GM12891 (cell line): ENCODE results near the gene SLC41A2.
"Not testable (repeated sequence)": the region's sequence is repeated elsewhere in the genome, so short reads cannot be mapped to it uniquely, and the experiment has no call there.

Experiments
- DNase-seq: peaks from one replicate; pipeline ENCODE4 v3.0.0; 2011; ENCODE audit warnings: low spot score; ENCODE audit not compliant: insufficient read length
- FAIRE-seq: peaks from 2 replicates; lab custom pipeline; 2011; peaks lifted over from hg19 to GRCh38; lab: Jason Lieb, UNC
- PAX5 ChIP-seq: IDR thresholded peaks from 2 replicates; pipeline ENCODE4 v1.6.1; 2011; ENCODE audit warnings: low read length, moderate library complexity, mild to moderate bottlenecking; ENCODE audit not compliant: insufficient read depth, severe bottlenecking
- POLR2A ChIP-seq: IDR thresholded peaks from 2 replicates; pipeline ENCODE4 v1.6.1; 2011; ENCODE audit warnings: low read depth, low read length, control low read depth
- POLR2AphosphoS5 ChIP-seq: IDR thresholded peaks from 2 replicates; pipeline ENCODE4 v1.6.1; 2011; ENCODE audit warnings: low read depth, low read length, control low read depth
- POU2F2 ChIP-seq: IDR thresholded peaks from 2 replicates; pipeline ENCODE4 v1.6.1; 2011; ENCODE audit warnings: low read depth, mild to moderate bottlenecking, control low read depth, low read length, moderate library complexity
- SPI1 ChIP-seq: IDR thresholded peaks from 2 replicates; pipeline ENCODE4 v1.6.1; 2011; ENCODE audit warnings: low read depth, low read length, control low read depth
- TAF1 ChIP-seq: IDR thresholded peaks from 2 replicates; pipeline ENCODE4 v1.6.1; 2011; ENCODE audit warnings: low read depth, low read length, control low read depth

The SLC41A2 gene

DNA sequence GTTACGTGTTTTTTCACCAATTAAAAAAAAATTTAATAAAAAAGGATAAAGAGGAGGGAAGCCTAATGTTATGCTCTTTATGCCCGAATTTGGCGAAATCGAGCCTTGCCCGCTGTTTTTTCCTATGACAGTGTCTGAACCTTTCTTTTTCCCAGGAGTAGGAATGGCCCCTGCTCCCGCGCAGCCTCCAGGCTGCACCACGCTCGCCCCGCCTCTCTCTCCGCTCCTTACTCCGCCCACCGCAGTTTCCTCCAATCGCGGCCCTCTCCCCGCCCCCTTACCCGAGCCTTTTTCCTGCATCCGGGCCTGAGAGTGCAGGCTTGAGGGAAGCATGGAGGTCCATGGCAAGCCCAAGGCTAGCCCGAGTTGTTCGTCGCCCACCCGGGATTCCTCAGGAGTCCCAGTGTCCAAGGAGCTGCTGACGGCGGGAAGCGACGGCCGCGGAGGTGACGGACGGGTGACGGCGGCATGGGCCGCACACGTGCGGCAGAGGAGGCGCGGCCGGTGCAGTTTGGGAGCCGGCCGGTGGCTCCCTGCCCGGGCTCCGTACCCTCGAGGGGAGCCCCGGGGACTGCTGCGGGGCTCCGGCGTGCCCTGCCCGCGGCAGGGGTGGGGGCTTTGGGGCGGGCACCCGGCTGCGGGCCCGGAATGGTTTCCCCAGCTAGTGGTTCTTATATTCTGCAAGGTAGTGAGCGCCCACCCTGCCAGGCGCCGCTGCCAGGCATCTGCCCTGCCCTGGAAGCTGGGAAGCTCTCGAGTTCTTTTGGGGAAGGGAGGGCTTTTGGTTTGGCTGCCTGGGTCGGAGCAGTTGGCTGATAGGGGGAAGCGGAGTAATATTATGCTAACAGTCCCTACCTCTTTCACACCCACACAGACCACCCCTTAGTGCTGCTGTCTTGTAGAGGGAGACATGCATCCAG, 28.2 kb upstream of the SLC41A2 start, which contains the start of gene NOPCHAP1:
Gene NOPCHAP1 (plus strand): TSS at position 295 of the 920 bp plus-strand sequence. CDS start 37 bp downstream, at position 332.
- DNase-seq, result peak; percentile 79
- TF ChIP-seq PAX5 (no peak), POLR2AphosphoS5 (peak; percentile 60; the same call in 1 of the 2 replicates), POU2F2 (0 out of 2 replicates have a peak, but pooled peaks have one; percentile 35), TAF1 (peak; percentile 67), POLR2A (peak; percentile 64), SPI1 (no peak)
- FAIRE-seq, result peak; percentile 85

DNA sequence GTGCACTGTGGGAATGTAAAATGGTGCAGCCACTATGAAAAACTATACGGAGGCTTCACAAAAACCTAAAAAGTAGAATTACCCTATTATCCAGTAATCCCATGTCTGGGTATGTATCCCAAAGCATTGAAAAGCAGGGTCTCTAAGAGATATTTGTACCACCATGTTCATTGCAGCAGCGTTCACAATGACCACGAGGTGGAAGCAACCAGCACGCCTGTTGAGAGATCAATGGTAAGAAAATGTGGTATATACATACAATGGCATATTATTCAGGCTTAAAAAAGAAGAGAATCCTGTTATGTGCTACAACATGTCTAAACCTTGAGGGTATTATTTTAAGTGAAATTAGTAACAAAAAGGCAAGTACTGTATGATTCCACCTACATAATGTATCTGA, 27.1 kb upstream of the SLC41A2 start:
- TF ChIP-seq POLR2AphosphoS5, result no peak
- DNase-seq (no peak), FAIRE-seq (no peak)

DNA sequence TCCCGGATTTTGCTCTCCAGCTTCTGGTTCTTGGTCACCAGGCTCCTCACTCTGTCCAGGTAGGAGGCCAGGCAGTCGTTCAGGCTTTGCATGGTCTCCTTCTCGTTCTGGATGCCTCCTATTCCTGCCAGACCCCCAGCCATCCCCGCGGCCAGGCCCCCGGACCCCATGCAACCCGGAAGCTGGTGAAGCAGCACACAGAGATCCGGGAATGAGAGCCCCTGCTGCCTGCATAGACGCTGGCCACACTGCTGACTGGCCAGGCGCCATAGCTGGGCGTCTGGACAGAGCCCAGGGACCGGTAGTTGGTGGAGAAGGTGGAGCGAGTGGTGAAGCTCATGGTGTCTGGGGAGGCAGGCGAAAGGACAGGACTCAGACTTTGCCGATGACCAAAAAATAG, 19.6 kb upstream of the SLC41A2 start:
- FAIRE-seq, DNase-seq: not testable (repeated sequence)

DNA sequence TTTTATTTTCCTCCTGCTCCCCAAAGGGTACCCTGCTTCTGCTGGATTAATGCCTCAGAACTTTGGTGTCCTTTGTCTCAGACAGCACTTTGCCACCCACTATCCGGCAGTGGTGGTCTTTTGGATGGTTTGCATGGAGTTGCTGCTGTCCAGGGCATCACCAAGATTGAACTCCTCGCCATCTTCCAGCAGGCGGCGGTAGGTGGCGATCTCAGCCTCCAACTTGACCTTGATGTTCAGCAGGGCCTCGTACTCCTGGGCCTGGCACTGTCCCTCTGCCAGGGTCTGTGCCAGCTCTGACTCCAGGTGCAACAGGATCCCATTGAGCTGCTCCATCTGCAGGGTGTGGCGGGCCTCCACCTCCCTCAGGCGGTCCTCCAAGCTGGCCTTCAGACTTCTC, 18.6 kb upstream of the SLC41A2 start:
- TF ChIP-seq TAF1, result no peak
- TF ChIP-seq POU2F2, result no peak
- no peak for TF ChIP-seq PAX5
- no peak for TF ChIP-seq POLR2A
- TF ChIP-seq SPI1, result no peak
- TF ChIP-seq POLR2AphosphoS5, result no peak
- FAIRE-seq, result no peak
- no peak for DNase-seq

DNA sequence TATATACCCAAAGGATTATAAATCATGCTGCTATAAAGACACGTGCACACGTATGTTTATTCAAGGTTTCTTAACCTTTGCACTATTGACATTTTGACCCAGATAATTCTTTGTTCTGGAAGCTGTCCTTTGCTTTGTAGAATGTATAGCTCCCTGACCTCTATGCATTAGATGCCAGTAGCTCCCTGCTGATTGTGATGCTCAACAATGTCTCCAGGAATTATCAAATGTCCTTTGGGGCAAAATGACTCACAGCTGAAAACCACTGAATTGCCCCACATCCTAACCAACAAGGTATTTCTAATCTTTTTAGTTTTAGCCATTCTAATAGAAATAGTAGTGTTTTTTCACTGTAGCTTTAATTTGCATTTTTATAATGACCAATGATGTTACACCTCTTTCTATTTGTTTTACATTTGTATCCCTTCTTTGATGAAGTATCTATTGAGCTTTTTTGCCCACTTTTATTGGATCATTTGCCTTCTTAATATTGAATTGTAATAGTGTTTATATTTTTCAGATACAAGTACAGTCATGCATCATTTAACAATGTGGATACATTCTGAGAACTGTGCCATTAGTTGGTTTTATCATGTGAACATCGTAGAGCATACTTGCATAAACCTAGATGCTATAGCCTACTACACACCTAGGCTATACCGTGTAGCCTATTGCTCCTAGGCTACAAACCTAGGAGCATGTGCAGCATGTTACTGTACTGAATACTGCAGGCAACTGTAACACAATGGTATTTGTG, 17.7 kb upstream of the SLC41A2 start:
- peak; percentile 66 for FAIRE-seq
- DNase-seq, result no peak

DNA sequence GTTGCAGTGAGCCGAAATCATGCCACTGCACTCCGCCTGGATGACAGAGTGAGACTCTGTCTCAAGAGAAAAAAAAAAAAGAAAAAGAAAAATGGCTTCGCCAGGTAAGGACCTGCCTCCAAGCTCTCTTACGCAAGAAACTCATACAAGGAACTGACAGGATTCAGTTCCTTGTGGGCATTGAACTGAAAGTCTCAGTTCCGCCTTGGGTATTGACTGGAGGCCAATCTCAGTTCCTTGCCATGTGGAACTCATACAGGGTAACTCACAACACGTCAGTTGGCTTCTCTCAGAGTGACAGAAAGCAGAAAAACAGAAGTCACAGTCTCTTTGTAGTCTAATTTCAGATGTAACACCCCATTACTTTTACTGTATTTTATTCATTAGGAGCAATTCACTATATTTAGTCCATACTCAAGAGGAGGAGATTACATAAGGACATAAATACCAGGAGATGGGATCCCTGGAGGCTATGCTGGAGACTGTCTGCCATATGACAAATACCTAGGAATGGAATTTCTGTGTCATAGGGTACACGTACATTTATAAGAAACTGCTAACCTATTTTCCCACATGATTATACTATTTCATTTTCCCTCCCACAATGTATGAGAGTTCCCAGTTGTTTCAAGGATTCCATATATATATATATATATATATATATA, 16.7 kb upstream of the SLC41A2 start:
- FAIRE-seq, result peak; percentile 93
- TF ChIP-seq SPI1 (peak; percentile 98), POU2F2 (peak; percentile 49; the same call in 1 of the 2 replicates), POLR2A (no peak), TAF1 (no peak), POLR2AphosphoS5 (no peak), PAX5 (peak; percentile 45)
- peak; percentile 32 for DNase-seq

More for the DNA sequence above, 17.7 kb upstream of the SLC41A2 start:
- no peak for TF ChIP-seq POLR2A
- TF ChIP-seq SPI1, result no peak
- no peak for TF ChIP-seq POLR2AphosphoS5
- no peak for TF ChIP-seq POU2F2
- TF ChIP-seq PAX5, result no peak
- TF ChIP-seq TAF1, result no peak

DNA sequence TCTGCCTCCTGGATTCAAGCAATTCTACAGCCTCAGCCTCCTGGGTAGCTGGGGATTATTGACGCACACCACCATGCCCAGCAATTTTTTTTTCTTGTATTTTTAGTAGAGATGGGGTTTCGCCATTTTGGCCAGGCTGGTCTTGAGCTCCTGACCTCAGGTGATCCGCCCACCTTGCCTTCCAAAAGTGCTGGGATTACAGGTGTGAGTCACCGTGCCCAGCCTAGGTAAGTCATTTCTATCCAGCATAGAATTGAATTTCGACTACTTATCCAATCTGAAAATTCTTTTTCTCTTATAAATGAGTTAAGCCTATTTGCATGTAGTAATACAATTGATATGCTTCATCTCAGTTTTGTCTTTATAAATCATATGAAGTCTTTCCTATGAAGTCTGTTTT, 15.2 kb upstream of the SLC41A2 start:
- no peak for DNase-seq
- no peak for FAIRE-seq
- TF ChIP-seq POLR2AphosphoS5, result no peak
- TF ChIP-seq POLR2A, result no peak
- no peak for TF ChIP-seq SPI1
- no peak for TF ChIP-seq PAX5
- no peak for TF ChIP-seq POU2F2
- TF ChIP-seq TAF1, result no peak

DNA sequence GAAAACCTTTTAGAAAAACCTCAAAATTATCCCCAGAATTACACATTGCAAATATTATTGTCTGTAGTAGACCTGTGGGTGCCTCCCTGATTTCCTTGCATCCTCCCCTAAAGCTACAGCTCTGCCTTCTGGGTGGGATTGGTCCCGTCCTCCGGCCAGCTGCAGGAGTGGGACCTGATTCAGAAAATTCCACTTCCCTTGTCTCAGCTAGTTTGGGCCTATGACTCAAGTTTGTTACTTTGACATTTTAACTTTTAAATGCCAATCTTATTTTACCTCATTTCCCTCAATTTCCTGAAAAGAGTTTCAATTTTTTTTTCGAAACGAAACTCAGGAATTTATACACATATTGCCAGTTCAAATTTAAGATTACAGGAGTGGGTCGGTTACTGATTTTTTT, 13.2 kb upstream of the SLC41A2 start:
- no peak for DNase-seq
- no peak for TF ChIP-seq POU2F2
- no peak for TF ChIP-seq TAF1
- no peak for TF ChIP-seq POLR2AphosphoS5
- no peak for TF ChIP-seq POLR2A
- TF ChIP-seq PAX5, result no peak
- TF ChIP-seq SPI1, result no peak
- no peak for FAIRE-seq

DNA sequence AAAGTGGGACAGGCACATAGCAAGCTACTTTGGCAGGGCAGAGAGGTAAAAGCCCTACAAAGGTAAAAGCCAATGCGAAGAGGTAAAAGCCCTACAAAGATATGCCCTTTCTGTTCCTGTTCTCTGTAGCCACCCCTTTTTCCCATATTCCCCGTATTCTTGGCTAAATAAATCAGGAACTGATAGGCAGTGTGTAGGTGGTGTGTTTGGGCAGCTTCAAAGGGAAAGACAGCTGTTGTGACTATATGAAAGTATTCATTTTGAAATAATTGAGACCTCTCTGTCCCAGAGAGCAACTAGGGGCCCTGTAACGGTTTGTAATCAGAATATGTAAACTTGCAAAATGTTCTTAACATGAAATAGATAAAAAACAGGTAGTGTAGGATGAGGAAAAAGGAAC, 11.3 kb upstream of the SLC41A2 start:
- FAIRE-seq, result peak; percentile 69
- DNase-seq, result no peak
- TF ChIP-seq SPI1 (peak; percentile 61; the same call in 1 of the 2 replicates), PAX5 (no peak)

DNA sequence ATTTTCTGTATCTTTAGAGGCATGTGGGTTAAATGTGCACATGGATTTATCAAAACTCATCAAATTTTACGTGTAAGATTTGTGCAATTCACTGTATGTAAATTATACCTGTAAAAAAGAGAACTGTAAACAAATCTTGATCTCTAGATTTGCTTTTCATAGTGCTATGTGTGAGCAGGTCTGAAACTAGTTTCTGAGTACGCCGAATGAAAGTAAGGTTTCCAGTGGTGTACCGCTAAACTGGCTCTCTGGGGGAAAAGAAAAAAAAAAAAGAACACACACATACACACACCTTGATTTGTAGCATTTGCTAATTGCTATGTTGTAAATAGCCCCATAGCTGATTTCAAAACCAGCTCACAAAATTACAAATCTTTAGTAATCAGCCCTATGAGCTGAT, 8.6 kb upstream of the SLC41A2 start:
- FAIRE-seq (peak; percentile 74), DNase-seq (no peak)
- no peak for TF ChIP-seq PAX5
- no peak for TF ChIP-seq TAF1
- no peak for TF ChIP-seq POLR2AphosphoS5
- peak; percentile 57 for TF ChIP-seq SPI1
- no peak for TF ChIP-seq POU2F2
